Activated naive CD8-positive, alpha-beta T cell treated with anti-CD3 and anti-CD28 coated beads, Interleukin-2, amount 10 ng/mL, durations not matched to agents 7 days and 5 days (primary cell): ENCODE data around the gene CTSW. TPM values are rescaled to one million over a fixed set of nuclear protein-coding genes. Genes with fewer than 3 reads are reported as not detected.

Source experiments
- ATAC-seq: fragments of 150-1000 bp; cut with Tn5 transposase; one replicate; pipeline ENCODE4 v1.10.0; 2021; ENCODE audit warnings: low read depth, moderate library complexity
- POLR2A ChIA-PET: fragments of 350-600 bp; sonication (Branson Sonifier 250); formaldehyde crosslinking; loops from one replicate; lab custom pipeline; 2021; ENCODE audit warnings: antibody characterized with exemption; lab: Charles Lee
- DNase-seq: peaks from one replicate; pipeline ENCODE4 v3.0.0; 2021
- H3K27ac Mint-ChIP-seq: one replicate; pipeline ENCODE4 v1.8.0; 2022; ENCODE audit warnings: mild to moderate bottlenecking, mixed read lengths
- H3K27me3 Mint-ChIP-seq: one replicate; pipeline ENCODE4 v1.8.0; 2022; ENCODE audit warnings: mild to moderate bottlenecking, moderate library complexity, mixed read lengths
- H3K36me3 Mint-ChIP-seq: one replicate; pipeline ENCODE4 v1.8.0; 2021; ENCODE audit warnings: mild to moderate bottlenecking, mixed read lengths
- H3K4me1 Mint-ChIP-seq: one replicate; pipeline ENCODE4 v1.8.0; 2021; ENCODE audit warnings: mixed read lengths
- H3K4me3 Mint-ChIP-seq: one replicate; pipeline ENCODE4 v1.8.0; 2022; ENCODE audit warnings: mild to moderate bottlenecking, moderate library complexity, mixed read lengths
- H3K9me3 Mint-ChIP-seq: one replicate; pipeline ENCODE4 v1.8.0; 2021; ENCODE audit warnings: mixed read lengths
- total RNA-seq, 2 experiments: library from RNA; stranded (reverse); gene quantifications; one replicate each; pipeline ENCODE4 v1.2.3, GENCODE V29; 2021

CTSW gene
- total RNA-seq, 2 experiments from 2014 or later, result 161 to 175 TPM

DNA sequence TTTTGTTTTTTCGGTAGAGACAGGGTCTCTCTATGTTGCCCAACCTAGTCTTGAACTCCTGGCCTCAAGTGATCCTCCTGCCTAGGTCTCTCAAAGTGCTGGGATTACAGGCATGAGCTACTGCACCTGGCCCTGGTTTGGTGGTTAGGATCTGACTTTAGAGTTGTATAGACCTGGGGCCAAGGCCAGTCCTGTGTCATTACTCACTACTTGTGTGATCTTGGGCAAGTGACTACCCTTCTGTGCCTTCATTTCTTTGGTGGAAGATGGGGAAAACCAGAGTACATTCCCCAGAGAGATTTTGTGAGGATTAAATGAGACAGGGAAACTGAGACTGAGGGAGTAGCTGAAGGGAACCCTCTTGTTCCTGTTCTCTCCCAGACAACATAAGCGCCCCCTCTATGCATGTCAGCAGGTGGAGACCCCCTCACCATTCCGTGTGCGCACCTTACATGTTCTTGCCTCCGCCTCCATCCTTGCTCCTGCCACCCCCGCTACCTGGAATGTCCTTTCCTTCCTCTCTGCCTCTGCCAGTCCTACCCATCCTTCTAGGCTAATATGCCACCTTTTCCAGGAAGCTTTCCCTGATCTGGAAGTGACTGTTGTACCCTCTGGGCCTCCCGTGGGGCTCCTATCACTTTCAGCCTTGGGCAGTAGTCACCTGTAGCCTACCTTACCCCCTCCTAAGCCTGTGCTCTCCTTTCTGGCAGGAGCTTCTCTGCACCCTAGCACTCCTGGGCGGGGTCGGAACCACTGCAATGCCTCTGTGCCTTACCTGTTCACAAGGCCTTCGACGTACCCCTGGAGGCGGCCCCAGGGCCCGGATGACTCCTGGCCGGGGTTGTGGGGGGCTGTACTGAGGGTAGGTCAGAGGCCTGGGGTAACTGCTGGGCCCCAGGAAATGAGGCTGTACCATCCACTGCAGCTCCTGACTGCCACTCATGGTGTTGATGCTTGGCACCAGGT, 16.7 kb downstream of the CTSW start:
- no peaks in the 10 kb centered on the region for H3K9me3 Mint-ChIP-seq
- POLR2A ChIA-PET, result interaction anchor here (1.4 to 10.9 kb wide), 3 partner anchors 7 to 32 kb away, joined by 3 to 170 read pairs (median 108); partner anchors contain the start of genes CCDC85B, EFEMP2 and FIBP
- ATAC-seq, result no peak
- H3K27ac Mint-ChIP-seq, result peak overlapping the region; percentile 62
- peaks cover 38% of the 10 kb centered on the region for H3K4me1 Mint-ChIP-seq
- DNase-seq, result no peak
- peaks cover 2% of the 10 kb centered on the region for H3K36me3 Mint-ChIP-seq
- H3K27me3 Mint-ChIP-seq, result no peaks in the 10 kb centered on the region
- no peak overlapping the region for H3K4me3 Mint-ChIP-seq

DNA sequence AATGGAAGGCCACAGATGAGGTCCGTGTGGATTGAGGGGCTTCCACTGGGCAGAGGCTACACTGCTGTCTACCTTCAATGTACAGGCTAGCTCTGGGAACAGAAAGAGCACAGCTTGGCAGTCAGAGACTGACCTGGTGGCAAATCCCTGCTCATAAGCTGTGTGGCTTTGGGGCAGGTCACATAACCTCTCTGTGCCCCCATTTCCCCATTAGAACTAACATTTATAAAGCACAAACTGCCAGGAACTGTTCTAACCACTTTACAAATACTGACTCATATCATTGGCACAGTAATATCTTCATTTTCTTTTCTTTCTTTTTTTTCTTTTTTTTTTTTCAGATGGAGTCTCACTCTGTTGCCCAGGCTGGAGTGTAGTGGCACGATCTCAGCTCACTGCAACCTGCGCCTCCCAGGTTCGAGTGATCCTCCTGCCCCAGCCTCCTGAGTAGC, 17.4 kb downstream of the CTSW start:
- no peaks in the 10 kb centered on the region for H3K9me3 Mint-ChIP-seq
- H3K4me1 Mint-ChIP-seq, result peaks cover 38% of the 10 kb centered on the region
- no peak for DNase-seq
- H3K27ac Mint-ChIP-seq, result peak overlapping the region; percentile 23
- H3K36me3 Mint-ChIP-seq, result peaks cover 2% of the 10 kb centered on the region
- no peak overlapping the region for H3K4me3 Mint-ChIP-seq
- POLR2A ChIA-PET, result interaction anchor here (0.7 to 10.9 kb wide), 3 partner anchors 7 to 186 kb away, joined by 3 to 170 read pairs (median 108); partner anchors contain the start of genes CCDC85B and FIBP
- peaks cover 2% of the 10 kb centered on the region for H3K27me3 Mint-ChIP-seq
- no peak for ATAC-seq

DNA sequence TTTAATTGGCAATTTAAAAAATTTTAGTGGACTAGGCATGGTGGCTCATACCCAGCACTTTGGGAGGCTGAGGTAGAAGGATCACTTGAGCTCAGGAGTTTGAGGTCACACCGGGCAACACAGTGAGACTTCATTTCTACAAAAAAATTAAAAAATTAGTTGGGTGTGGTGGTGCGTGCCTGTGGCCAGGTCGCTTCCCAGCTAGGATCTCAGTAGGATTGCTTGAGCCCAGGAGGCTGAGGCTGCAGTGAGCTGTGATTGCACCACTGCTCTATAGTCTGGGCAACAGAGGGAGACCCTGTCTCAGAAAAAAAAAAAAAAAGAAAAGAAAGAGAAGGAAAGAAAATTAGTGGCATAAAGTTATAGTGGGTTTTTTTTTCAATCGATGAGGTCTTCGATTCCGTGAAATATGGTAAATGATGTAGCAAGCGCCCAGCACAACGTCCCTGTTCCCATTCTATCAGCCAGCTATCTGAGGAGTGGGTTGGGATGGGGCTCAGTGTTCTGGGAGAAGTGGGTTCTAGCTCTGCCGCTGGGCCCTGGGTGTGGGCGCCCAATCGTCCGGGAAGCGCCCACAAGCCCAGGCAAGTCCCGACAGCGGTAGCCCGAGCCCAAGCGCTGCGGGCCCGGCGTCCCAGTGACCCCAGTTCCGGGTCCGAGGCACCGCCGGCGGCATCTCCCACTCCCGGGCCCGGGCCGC, 19.2 kb downstream of the CTSW start:
- no peak for DNase-seq
- peaks cover 2% of the 10 kb centered on the region for H3K36me3 Mint-ChIP-seq
- H3K4me3 Mint-ChIP-seq, result peak overlapping the region; percentile 87
- peak overlapping the region; percentile 79 for H3K27ac Mint-ChIP-seq
- ATAC-seq, result no peak
- peaks cover 32% of the 10 kb centered on the region for H3K4me1 Mint-ChIP-seq
- POLR2A ChIA-PET, result interaction anchor here (0.6 to 8.0 kb wide), 7 partner anchors 9 to 1138 kb away, joined by 3 to 108 read pairs (median 4); partner anchors contain the start of genes CCDC85B and FIBP
- H3K27me3 Mint-ChIP-seq, result peaks cover 6% of the 10 kb centered on the region
- H3K9me3 Mint-ChIP-seq, result no peaks in the 10 kb centered on the region

DNA sequence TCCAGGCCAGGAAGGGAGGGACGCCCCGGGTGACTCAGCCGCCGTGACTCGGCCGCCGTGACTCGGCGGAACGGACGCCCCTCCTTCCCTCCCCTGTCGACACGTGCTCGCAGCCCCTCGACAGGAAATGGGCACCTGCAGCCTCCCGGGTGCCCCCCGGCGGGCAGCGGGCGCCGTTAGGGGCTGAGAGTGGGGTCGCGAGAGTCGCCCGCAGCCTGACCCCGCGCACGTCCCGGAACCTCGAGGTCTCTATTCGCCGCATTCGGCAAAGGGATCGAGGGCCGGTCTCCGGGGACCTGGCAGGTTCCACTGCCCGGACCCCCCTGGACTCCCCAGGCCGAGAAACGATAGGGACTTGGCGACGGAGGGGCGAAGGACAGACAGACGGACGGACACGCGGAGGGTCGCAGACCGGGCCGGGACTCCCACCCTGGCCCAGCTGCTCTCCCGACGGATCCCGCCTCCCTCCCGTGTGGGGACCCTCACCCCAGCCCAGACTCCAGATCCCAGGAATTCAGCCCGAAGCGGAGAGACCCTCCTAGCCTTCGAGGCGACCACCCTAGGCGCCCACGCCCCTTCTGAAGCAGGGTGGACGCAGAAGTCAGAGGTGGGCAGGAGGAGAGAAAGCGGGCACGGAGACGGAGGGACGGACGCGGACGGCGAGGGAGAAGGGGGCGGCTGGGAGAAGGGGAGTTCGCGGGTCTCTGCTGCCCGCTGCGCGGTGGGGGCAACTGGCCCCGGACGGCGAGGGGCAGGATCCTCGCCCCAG, 19.9 kb downstream of the CTSW start:
- DNase-seq, result peak; percentile 71
- H3K27me3 Mint-ChIP-seq, result peaks cover 8% of the 10 kb centered on the region
- H3K4me3 Mint-ChIP-seq, result peak overlapping the region; percentile 72
- POLR2A ChIA-PET, result interaction anchor here (0.6 to 8.0 kb wide), 10 partner anchors 9 to 1139 kb away, joined by 3 to 108 read pairs (median 4); partner anchors contain the start of genes C11orf68, CCDC85B, FIBP and MUS81
- no peaks in the 10 kb centered on the region for H3K9me3 Mint-ChIP-seq
- peaks cover 2% of the 10 kb centered on the region for H3K36me3 Mint-ChIP-seq
- peak; percentile 28 for ATAC-seq
- peaks cover 27% of the 10 kb centered on the region for H3K4me1 Mint-ChIP-seq
- peak overlapping the region; percentile 51 for H3K27ac Mint-ChIP-seq

DNA sequence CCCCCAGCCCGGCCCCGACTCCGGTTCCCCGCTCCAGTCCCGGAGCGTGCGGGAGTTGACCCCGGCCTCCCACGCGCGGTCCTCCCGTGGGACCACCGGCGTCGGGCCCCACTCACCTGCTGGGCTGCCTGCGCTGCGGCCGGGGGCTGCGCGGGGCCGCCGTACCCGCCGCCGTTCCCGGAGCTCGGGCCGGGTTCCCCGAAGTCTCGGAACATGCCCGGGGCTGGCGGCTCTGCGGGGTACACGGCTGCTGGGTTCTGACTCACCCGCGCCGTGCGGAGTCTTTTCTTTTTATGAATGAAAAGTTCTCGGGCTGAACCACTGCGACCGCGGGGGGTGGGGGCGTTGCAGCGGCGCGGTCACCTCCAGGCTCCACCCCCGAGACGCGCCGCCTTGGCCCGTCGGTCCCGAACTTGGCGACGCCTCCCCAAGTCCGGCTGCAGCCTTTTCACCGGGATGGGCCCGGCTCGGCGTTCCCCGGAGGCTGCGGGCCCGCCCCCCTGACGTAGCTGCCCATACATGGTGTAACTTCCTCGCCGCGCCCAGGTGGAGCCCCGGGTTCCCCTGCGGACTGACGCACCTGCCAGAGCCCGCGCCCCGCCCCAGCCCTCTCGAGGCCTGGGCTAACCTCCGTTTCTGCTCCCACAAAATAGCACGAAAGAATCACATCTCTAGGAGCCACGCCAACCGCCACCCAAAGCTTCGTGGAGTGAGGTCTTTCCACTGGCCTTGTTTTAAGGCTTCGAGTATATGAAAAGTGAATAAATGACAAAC, 20.7 kb downstream of the CTSW start, which contains the start of gene FOSL1:
TSS of gene FOSL1 (minus strand) at position 264 of the 774 bp plus-strand sequence. CDS start at position 215, 49 bp downstream.
- POLR2A ChIA-PET, result interaction anchor here (0.6 to 8.0 kb wide), 11 partner anchors 9 to 453 kb away, joined by 3 to 108 read pairs (median 5); partner anchors contain the start of genes C11orf68, CCDC85B, FIBP and MUS81
- Mint-ChIP-seq H3K4me3 (peak within 1 kb of the TSS; percentile 72), H3K27me3 (peaks cover 8% of the 10 kb centered on the region), H3K9me3 (no peaks in the 10 kb centered on the region), H3K4me1 (peaks cover 24% of the 10 kb centered on the region), H3K27ac (peak within 1 kb of the TSS; percentile 51), H3K36me3 (peaks cover 2% of the 10 kb centered on the region)
- ATAC-seq, result peak; percentile 92
- DNase-seq, result peak; percentile 90

DNA sequence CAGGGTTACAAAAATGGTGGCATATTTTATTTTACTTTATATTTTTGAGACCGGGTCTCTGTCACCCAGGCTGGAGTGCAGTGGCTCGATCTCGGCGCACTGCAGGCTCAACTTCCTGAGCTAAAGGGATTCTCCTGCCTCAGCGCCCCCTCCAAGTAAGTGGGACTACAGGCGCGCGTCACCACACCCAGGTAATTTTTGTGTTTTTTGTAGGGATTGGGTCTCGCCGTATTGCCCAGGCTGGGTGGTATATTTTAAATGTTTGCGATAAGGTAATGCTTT, 21.2 kb downstream of the CTSW start:
- DNase-seq, result no peak
- no peaks in the 10 kb centered on the region for H3K36me3 Mint-ChIP-seq
- peaks cover 8% of the 10 kb centered on the region for H3K27me3 Mint-ChIP-seq
- ATAC-seq, result no peak
- H3K9me3 Mint-ChIP-seq, result no peaks in the 10 kb centered on the region
- POLR2A ChIA-PET, result interaction anchor here (0.7 to 8.0 kb wide), 10 partner anchors 8 to 261 kb away, joined by 3 to 108 read pairs (median 6); partner anchors contain the start of genes C11orf68, CCDC85B, FIBP and MUS81
- H3K4me3 Mint-ChIP-seq, result peak overlapping the region; percentile 59
- peak overlapping the region; percentile 51 for H3K27ac Mint-ChIP-seq
- H3K4me1 Mint-ChIP-seq, result peaks cover 19% of the 10 kb centered on the region

DNA sequence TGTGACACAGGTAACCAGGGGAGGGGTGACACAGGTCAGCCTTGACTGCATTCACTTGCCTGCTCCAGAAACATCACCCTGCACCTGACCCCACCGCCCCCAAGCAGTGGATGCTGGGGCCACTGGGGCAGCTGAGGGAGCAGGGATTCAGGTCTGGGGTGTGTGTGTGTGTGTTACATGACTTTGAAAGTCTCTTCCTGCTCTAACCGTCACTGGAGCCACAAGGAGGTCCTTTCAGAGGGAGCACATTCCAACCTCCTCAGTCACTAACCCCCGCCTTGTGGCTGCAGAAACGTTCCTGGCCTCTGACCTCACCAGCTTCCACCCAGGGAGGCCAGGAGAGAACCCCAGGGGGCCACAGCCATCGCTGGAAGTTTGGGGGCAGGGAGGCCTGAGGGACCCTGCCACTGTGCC, 23.4 kb downstream of the CTSW start:
- Mint-ChIP-seq H3K4me3 (no peak overlapping the region), H3K27me3 (peaks cover 11% of the 10 kb centered on the region), H3K36me3 (no peaks in the 10 kb centered on the region), H3K4me1 (peaks cover 12% of the 10 kb centered on the region), H3K9me3 (no peaks in the 10 kb centered on the region), H3K27ac (no peak overlapping the region)
- POLR2A ChIA-PET, result interaction anchor here (8.0 kb wide), 1 partner anchor 13 kb away, joined by 108 read pairs; the partner anchor contains the start of genes CCDC85B and FIBP
- ATAC-seq (no peak), DNase-seq (no peak)

DNA sequence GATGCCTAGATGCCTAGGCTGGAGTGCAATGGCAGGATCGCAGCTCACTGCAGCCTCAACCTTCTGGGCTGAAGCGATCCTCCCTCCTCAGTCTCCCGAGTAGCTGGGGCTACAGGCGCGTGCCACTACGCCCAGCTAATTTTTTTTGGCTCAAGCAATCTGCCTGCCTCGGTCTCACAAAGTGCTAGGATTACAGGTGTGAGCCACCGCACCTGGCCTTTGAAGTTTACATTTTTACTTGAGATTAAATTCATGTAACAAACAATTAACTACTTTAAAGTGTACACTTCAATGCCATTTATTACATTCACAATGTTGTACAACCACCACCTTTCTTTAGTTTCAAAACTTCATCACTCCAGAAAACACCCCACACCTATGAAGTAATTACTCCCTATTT, 24.1 kb downstream of the CTSW start:
- POLR2A ChIA-PET, result interaction anchor here (8.0 kb wide), 1 partner anchor 14 kb away, joined by 108 read pairs; the partner anchor contains the start of genes CCDC85B and FIBP
- DNase-seq (no peak), ATAC-seq (no peak)
- Mint-ChIP-seq H3K4me1 (peaks cover 9% of the 10 kb centered on the region), H3K36me3 (no peaks in the 10 kb centered on the region), H3K4me3 (no peak overlapping the region), H3K9me3 (no peaks in the 10 kb centered on the region), H3K27ac (no peak overlapping the region), H3K27me3 (peaks cover 11% of the 10 kb centered on the region)

DNA sequence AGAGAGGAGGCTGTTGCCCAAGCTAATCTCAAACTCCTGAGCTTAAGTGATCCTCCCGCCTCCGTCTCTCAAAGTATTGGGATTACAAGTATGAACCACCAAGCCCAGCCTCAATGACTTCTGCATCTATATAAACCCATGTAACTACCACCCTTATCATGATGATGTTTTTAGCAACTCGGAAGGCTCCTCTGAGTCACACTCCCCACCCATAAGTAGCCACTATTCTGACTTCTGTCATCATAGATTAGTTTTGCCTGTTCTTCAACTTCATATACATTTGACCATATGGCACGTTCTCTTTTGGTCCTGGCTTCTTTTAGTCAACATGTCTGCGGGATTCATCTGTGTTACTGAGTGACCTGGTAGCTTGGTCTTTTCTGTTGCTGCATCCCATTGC, 27.0 kb downstream of the CTSW start:
- DNase-seq, result no peak
- Mint-ChIP-seq H3K4me3 (no peak overlapping the region), H3K36me3 (no peaks in the 10 kb centered on the region), H3K9me3 (no peaks in the 10 kb centered on the region), H3K27me3 (peaks cover 13% of the 10 kb centered on the region), H3K4me1 (peaks cover 12% of the 10 kb centered on the region), H3K27ac (no peak overlapping the region)
- no peak for ATAC-seq
- POLR2A ChIA-PET, result interaction anchor here (0.8 to 1.5 kb wide), 2 partner anchors 12 to 16 kb away, joined by 3 to 5 read pairs; partner anchors contain the start of gene CCDC85B

DNA sequence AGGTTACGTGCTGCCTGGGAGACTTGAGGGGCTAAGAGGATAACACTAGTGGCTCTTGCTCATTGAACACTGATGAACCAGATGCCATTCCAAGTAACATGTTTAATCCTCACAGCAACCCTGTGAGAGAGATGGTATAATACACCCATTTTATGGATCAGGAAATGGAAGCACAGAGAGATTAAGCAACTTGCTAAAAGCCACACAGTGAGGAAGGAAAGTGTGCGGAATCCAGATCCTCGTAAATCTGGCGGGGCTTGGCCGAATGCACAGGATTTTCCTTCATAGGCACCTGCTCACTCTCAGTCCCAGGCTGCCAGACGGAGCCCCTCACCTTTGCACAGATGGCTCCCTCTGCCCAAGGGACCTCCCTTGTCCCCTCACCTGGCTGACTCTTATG, 28.2 kb downstream of the CTSW start:
- Mint-ChIP-seq H3K27me3 (peaks cover 8% of the 10 kb centered on the region), H3K27ac (no peak overlapping the region), H3K4me1 (peaks cover 13% of the 10 kb centered on the region), H3K9me3 (no peaks in the 10 kb centered on the region), H3K4me3 (no peak overlapping the region), H3K36me3 (no peaks in the 10 kb centered on the region)
- DNase-seq (no peak), ATAC-seq (no peak)
- POLR2A ChIA-PET, result interaction anchor here (1.7 kb wide), 1 partner anchor 10 kb away, joined by 6 read pairs; no protein-coding TSS in a partner anchor

DNA sequence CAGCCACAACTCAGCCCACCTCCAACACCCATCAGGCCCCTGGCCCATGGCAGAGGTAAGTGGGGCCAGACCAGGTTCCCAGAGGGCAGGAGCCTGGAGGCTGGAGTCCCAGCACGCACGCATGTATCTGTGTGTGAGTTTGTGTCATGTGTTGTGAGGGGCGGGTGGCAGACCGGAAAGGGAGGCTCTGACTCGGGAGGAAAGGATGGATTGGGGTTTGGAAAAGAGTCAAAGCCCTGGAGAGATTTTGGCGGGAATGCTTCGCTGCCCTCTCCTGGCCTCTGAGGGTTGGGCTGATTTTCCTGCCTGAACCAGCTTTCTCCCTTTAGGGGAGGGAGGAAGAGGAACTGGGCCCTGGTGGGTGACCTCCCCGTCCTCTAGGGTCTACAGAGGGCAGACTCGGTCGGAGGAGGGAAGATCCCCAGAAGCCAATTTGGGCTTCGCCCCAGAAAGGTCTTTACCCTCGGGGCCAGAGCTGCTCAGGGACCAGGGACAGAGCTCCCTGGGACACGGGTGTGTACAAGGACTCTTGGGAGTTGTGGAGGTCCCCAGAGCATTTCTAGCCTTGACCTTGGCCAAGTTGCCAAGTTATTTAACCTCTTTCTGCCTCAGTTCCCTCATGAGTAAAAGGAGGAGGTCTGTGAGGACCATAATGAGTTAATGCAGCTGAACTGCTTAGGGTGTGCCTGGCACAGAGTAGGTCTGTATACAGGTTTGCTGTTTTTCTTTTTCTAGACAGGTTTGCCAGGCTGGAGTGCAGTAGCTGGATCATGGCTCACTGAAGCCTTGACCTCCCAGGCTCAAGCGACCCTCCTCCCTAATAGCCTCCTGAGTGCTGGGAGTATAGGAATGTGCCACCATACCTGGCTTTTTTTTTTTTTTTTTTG, 32.3 kb downstream of the CTSW start:
- peaks cover 2% of the 10 kb centered on the region for H3K27me3 Mint-ChIP-seq
- DNase-seq (no peak), ATAC-seq (no peak)
- POLR2A ChIA-PET, result interaction anchor here (0.8 to 2.4 kb wide), 7 partner anchors 16 to 200 kb away, joined by 3 to 10 read pairs (median 3); partner anchors contain the start of gene CCDC85B
- H3K27ac Mint-ChIP-seq, result peak overlapping the region; percentile 0
- peaks cover 4% of the 10 kb centered on the region for H3K36me3 Mint-ChIP-seq
- no peaks in the 10 kb centered on the region for H3K9me3 Mint-ChIP-seq
- peaks cover 24% of the 10 kb centered on the region for H3K4me1 Mint-ChIP-seq
- H3K4me3 Mint-ChIP-seq, result peak overlapping the region; percentile 16
